Progenitor cell of endocrine pancreas (in vitro differentiated cells): ENCODE data around the gene ABCD1. TPM values are rescaled to one million over a fixed set of nuclear protein-coding genes. Genes with fewer than 3 reads are reported as not detected.

Experiments used
- DNase-seq: peaks from one replicate; pipeline ENCODE4 v3.0.0; 2021; ENCODE audit warnings: low spot score; ENCODE audit not compliant: unreplicated experiment
- H3K27ac Mint-ChIP-seq: 2 replicates; pipeline ENCODE4 v1.8.0; 2021; ENCODE audit warnings: mild to moderate bottlenecking, moderate library complexity, mixed read lengths
- H3K27me3 Mint-ChIP-seq: 2 replicates; pipeline ENCODE4 v1.8.0; 2021; ENCODE audit warnings: mixed read lengths
- H3K36me3 Mint-ChIP-seq: 2 replicates; pipeline ENCODE4 v1.8.0; 2022; ENCODE audit warnings: mixed read lengths; ENCODE audit not compliant: insufficient read depth
- H3K4me1 Mint-ChIP-seq: 2 replicates; pipeline ENCODE4 v1.8.0; 2021; ENCODE audit warnings: low read depth, mixed read lengths
- H3K4me3 Mint-ChIP-seq: 2 replicates; pipeline ENCODE4 v1.8.0; 2021; ENCODE audit warnings: low read depth, mild to moderate bottlenecking, moderate library complexity, mixed read lengths
- H3K9me3 Mint-ChIP-seq: 2 replicates; pipeline ENCODE4 v1.8.0; 2021; ENCODE audit warnings: low read depth, mixed read lengths
- total RNA-seq: library from RNA; stranded (reverse); gene quantifications from 2 replicates; pipeline ENCODE4 v1.2.1, GENCODE V29; 2021
- TF ChIP-seq, protein P1 (sequence below): fragments of 200-600 bp; sonication (generic); IDR thresholded peaks from one replicate; pipeline ENCODE4 v1.5.0; 2021; ENCODE audit warnings: antibody characterized with exemption, mild to moderate bottlenecking; ENCODE audit not compliant: unreplicated experiment

Gene ABCD1
- total RNA-seq, 1 donor from 2014 or later: 15.2 TPM

DNA sequence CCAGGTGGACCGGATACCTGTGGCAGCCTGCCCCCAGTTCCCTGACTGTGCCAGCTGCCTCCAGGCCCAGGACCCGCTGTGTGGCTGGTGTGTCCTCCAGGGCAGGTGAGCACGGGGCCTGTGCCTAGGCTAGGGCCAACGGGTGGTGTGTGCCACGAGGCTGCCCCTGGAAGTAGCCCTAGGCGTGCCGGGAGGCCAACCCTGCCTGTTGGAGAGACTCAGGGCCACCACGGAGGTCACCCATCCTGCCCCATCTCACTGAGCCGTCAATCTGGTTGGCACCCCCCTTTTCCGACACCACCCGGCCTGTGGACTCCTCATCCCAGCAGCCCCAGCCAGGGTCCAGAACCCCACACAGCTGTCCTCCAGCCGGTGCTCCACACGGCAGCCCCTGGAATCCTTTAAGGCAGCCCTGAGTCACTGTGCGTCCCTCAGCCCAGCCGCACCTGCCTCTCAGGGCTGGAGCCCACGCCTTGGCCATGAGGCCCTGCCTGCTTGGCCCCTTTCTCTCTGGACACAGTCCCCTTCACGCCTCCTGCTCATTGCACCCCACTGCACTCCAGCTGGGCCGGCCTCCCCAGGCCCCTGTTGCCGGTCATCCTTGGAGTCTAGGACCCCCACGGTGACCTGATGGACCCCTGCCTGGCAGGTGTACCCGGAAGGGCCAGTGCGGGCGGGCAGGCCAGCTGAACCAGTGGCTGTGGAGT is 44.7 kb downstream of the ABCD1 start:
- Mint-ChIP-seq H3K36me3 (no peaks in the 10 kb centered on the region), H3K4me1 (peaks cover 2% of the 10 kb centered on the region), H3K27ac (no peak overlapping the region), H3K9me3 (no peaks in the 10 kb centered on the region), H3K27me3 (no peaks in the 10 kb centered on the region), H3K4me3 (no peak overlapping the region)
- TF ChIP-seq, protein P1, sequence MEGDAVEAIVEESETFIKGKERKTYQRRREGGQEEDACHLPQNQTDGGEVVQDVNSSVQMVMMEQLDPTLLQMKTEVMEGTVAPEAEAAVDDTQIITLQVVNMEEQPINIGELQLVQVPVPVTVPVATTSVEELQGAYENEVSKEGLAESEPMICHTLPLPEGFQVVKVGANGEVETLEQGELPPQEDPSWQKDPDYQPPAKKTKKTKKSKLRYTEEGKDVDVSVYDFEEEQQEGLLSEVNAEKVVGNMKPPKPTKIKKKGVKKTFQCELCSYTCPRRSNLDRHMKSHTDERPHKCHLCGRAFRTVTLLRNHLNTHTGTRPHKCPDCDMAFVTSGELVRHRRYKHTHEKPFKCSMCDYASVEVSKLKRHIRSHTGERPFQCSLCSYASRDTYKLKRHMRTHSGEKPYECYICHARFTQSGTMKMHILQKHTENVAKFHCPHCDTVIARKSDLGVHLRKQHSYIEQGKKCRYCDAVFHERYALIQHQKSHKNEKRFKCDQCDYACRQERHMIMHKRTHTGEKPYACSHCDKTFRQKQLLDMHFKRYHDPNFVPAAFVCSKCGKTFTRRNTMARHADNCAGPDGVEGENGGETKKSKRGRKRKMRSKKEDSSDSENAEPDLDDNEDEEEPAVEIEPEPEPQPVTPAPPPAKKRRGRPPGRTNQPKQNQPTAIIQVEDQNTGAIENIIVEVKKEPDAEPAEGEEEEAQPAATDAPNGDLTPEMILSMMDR: no peak
- no peak for DNase-seq

DNA sequence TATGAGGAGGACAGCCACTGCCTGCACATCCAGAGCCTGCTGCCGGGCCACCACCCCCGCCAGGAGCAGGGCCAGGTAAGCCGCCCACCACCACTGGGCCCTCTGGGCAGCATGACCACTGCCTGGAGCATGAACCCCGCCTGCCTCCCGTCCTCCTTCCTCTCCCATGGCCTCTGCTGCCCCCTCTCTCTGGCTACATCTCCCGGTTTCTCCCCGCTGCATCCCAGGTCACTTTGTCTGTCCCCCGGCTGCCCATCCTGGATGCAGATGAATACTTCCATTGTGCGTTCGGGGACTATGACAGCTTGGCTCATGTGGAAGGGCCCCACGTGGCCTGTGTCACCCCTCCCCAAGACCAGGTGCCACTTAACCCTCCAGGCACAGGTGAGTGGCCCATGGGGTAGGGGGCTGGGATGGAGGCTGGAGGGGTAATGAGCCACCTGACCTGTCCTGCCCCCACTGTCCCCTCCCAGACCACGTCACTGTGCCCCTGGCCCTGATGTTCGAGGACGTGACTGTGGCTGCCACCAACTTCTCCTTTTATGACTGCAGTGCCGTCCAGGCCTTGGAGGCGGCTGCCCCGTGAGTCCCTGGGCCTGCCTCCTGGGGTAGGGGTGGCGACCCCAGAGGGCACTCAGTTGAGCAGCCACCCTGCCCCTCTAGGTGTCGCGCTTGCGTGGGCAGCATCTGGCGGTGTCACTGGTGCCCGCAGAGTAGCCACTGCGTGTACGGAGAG is 45.4 kb downstream of the ABCD1 start:
- DNase-seq: no peak
- no peaks in the 10 kb centered on the region for H3K9me3 Mint-ChIP-seq
- H3K4me1 Mint-ChIP-seq: peaks cover 2% of the 10 kb centered on the region
- no peaks in the 10 kb centered on the region for H3K36me3 Mint-ChIP-seq
- TF ChIP-seq, protein P1: no peak
- H3K27me3 Mint-ChIP-seq: no peaks in the 10 kb centered on the region
- no peak overlapping the region for H3K4me3 Mint-ChIP-seq
- H3K27ac Mint-ChIP-seq: no peak overlapping the region

DNA sequence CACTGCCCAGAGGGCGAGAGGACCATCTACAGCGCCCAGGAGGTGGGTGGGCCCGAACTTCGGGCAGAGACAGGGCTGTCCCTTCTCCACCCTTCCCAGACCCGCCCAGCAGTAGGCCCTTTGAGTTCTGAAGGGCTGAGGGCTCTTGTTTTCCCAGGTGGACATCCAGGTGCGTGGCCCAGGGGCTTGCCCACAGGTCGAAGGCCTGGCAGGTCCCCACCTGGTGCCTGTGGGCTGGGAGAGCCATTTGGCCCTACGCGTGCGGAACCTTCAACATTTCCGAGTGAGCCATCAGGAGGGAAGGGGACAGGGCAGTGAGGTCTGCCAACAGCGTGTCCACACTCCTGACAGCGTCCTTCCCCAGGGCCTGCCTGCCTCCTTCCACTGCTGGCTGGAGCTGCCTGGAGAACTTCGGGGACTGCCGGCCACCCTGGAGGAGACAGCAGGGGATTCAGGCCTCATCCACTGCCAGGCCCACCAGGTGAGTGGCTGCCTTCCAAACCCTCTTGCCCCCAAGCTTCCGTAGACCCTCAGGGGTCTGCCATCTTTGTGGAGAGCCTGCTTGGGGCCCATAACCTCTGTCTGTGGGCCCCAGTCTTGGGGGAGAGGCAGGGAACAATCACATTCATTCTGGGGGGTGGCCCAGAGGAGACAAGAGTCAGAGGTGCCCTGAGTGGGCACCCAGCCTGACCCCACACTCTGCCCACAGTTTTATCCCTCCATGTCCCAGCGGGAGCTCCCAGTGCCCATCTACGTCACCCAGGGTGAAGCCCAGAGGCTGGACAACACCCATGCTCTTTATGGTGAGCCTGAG is 46.2 kb downstream of the ABCD1 start:
- Mint-ChIP-seq H3K4me1 (peaks cover 2% of the 10 kb centered on the region), H3K4me3 (no peak overlapping the region), H3K27me3 (no peaks in the 10 kb centered on the region), H3K27ac (no peak overlapping the region), H3K9me3 (no peaks in the 10 kb centered on the region), H3K36me3 (no peaks in the 10 kb centered on the region)
- no peak for DNase-seq
- TF ChIP-seq, protein P1: no peak

DNA sequence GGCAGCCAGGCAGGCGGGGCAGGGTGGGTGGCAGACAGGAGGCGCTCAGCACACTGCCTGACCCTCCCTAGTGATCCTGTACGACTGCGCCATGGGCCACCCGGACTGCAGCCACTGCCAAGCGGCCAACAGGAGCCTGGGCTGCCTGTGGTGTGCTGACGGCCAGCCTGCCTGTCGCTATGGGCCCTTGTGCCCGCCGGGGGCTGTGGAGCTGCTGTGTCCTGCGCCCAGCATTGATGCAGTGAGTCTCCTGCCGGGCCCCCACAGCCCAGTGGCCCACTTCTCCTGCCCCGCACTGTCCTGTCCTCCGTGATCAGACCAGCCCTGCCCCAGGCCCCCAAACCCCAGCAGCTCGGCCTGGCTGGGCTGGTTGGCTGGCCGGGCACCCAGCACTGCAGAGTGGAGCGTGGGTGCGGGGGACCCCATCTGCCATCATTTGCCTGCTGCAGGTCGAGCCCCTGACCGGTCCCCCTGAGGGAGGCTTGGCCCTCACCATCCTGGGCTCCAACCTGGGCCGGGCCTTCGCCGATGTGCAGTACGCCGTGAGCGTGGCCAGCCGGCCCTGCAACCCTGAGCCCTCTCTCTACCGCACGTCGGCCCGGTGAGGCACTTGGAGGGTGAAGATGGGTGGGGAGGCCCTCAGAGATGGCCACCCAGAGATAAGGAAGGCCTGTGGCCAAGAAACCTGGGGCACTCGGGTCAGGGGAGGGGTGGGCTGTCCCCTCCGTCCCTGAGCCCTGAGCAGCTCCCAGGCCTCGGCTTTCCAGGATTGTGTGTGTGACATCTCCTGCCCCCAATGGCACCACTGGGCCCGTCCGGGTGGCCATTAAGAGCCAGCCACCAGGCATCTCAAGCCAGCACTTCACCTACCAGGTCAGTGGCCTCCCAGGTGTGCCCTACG is 47.0 kb downstream of the ABCD1 start:
- Mint-ChIP-seq H3K4me1 (no peaks in the 10 kb centered on the region), H3K4me3 (no peak overlapping the region), H3K36me3 (no peaks in the 10 kb centered on the region), H3K9me3 (no peaks in the 10 kb centered on the region), H3K27ac (no peak overlapping the region), H3K27me3 (no peaks in the 10 kb centered on the region)
- TF ChIP-seq, protein P1: no peak
- no peak for DNase-seq
